HG02759 (cell line): ENCODE measurements around the gene AP4M1.

ENCODE experiments used
- ATAC-seq: cut with Tn5 transposase; IDR thresholded peaks from one replicate; pipeline ENCODE4 v1.9.1; 2021; ENCODE audit warnings: mild to moderate bottlenecking, moderate library complexity; ENCODE audit not compliant: unreplicated experiment

AP4M1 gene

GRCh38 chr7:100107125-100107737, 5.8 kb downstream of the AP4M1 start:
- no peak for ATAC-seq

GRCh38 chr7:100107890-100108289, 6.4 kb downstream of the AP4M1 start:
- ATAC-seq, result no peak

- ATAC-seq, result no peak
These were observed 8.2 kb downstream of the AP4M1 start for GRCh38 chr7:100109521-100110163.

GRCh38 chr7:100111156-100111555, 9.7 kb downstream of the AP4M1 start:
- no peak for ATAC-seq

- no peak for ATAC-seq
These were observed 10.5 kb downstream of the AP4M1 start for GRCh38 chr7:100111914-100112313.

GRCh38 chr7:100115026-100115425, 13.6 kb downstream of the AP4M1 start:
- ATAC-seq, result no peak

GRCh38 chr7:100118388-100119071, 17.1 kb downstream of the AP4M1 start:
- ATAC-seq, result no peak

- peak; percentile 71 for ATAC-seq
These were observed 17.9 kb downstream of the AP4M1 start, which contains the start of the genes CNPY4 and TAF6 for GRCh38 chr7:100119072-100119969. TSS of gene CNPY4 (plus strand) at chr7:100119634. CDS start at chr7:100119745, 111 bp downstream. TSS of gene TAF6 (minus strand) at chr7:100119358. CDS start at chr7:100114209, 5,149 bp downstream.

- ATAC-seq, result peak; percentile 31
These were observed 18.7 kb downstream of the AP4M1 start for GRCh38 chr7:100119970-100120732.

- ATAC-seq, result no peak
These were observed 19.2 kb downstream of the AP4M1 start for GRCh38 chr7:100120733-100121036.

- ATAC-seq, result no peak
These were observed 20.6 kb downstream of the AP4M1 start for GRCh38 chr7:100122067-100122466.

GRCh38 chr7:100122568-100122967, 21.1 kb downstream of the AP4M1 start:
- ATAC-seq, result no peak

- no peak for ATAC-seq
These were observed 23.1 kb downstream of the AP4M1 start for GRCh38 chr7:100124301-100125230.

- no peak for ATAC-seq
These were observed 24.9 kb downstream of the AP4M1 start for GRCh38 chr7:100126239-100126930.

- peak; percentile 65 for ATAC-seq
These were observed 25.8 kb downstream of the AP4M1 start, which contains the start of gene MBLAC1 for GRCh38 chr7:100126931-100127865. TSS of gene MBLAC1 (plus strand) at chr7:100126967. CDS start at chr7:100127396, 429 bp downstream.

- ATAC-seq, result no peak
These were observed 26.6 kb downstream of the AP4M1 start for GRCh38 chr7:100127866-100128636.

- no peak for ATAC-seq
These were observed 27.2 kb downstream of the AP4M1 start for GRCh38 chr7:100128637-100128963.
